PC-9 (cell line): ENCODE results near the gene BOC. TPM values are rescaled to one million over a fixed set of nuclear protein-coding genes. Genes with fewer than 3 reads are reported as not detected.

Source experiments
- BruUV-seq: library from RNA; stranded (reverse); fragments of 400-500 nt; replicated peaks from 2 replicates; lab custom pipeline; 2021; lab: Mats Ljungman, UMichigan
- CTCF ChIA-PET: fragments of 300-600 bp; sonication (Branson Sonifier 250); formaldehyde crosslinking; loops from one replicate; lab custom pipeline; 2022; ENCODE audit warnings: antibody characterized with exemption; lab: Charles Lee
- POLR2A ChIA-PET: fragments of 300-600 bp; sonication (Branson Sonifier 250); formaldehyde crosslinking; loops from one replicate; lab custom pipeline; 2022; ENCODE audit warnings: antibody characterized with exemption; ENCODE audit not compliant: unreplicated experiment; lab: Charles Lee
- DNase-seq, 2 experiments: peaks; one replicate each; pipeline versions ENCODE4 v3.0.0 to v3.0.0-alpha.2; 2015 to 2022; ENCODE audit warnings: mixed read lengths in 1 of 2
- H2AFZ ChIP-seq: fragments of 200-600 bp; sonication (generic); 2 replicates; pipeline ENCODE4 v1.8.1; 2017; ENCODE audit warnings: antibody characterized with exemption
- H3F3A ChIP-seq: fragments of 200-600 bp; sonication (generic); 2 replicates; pipeline ENCODE4 v1.8.1; 2017; ENCODE audit warnings: antibody characterized with exemption, mild to moderate bottlenecking, low read depth; ENCODE audit not compliant: insufficient read depth
- H3K27ac ChIP-seq: fragments of 200-600 bp; sonication (generic); 2 replicates; pipeline ENCODE4 v1.6.1; 2016; ENCODE audit warnings: mixed run types
- H3K27me3 ChIP-seq: fragments of 200-600 bp; sonication (generic); 2 replicates; pipeline ENCODE4 v1.6.1; 2016; ENCODE audit warnings: low read depth, mixed run types; ENCODE audit not compliant: insufficient read depth
- H3K36me3 ChIP-seq: fragments of 200-600 bp; sonication (generic); 2 replicates; pipeline ENCODE4 v1.6.1; 2016; ENCODE audit warnings: low read depth, mixed run types
- H3K4me1 ChIP-seq: fragments of 200-600 bp; sonication (generic); replicated peaks from 2 replicates; pipeline ENCODE4 v1.6.1; 2016; ENCODE audit warnings: mixed run types; ENCODE audit not compliant: insufficient read depth
- H3K4me2 ChIP-seq: fragments of 200-600 bp; sonication (generic); 2 replicates; pipeline ENCODE4 v1.6.1; 2017; ENCODE audit warnings: mixed run types
- H3K4me3 ChIP-seq: fragments of 200-600 bp; sonication (generic); 2 replicates; pipeline ENCODE4 v1.6.1; 2016; ENCODE audit warnings: mixed run types
- H3K79me2 ChIP-seq: fragments of 200-600 bp; sonication (generic); 2 replicates; pipeline ENCODE4 v1.6.1; 2017; ENCODE audit warnings: low read depth, mixed run types
- H3K9me2 ChIP-seq: fragments of 200-600 bp; sonication (generic); 2 replicates; pipeline ENCODE4 v1.8.1; 2017; ENCODE audit warnings: mild to moderate bottlenecking; ENCODE audit not compliant: insufficient read depth
- H3K9me3 ChIP-seq: fragments of 200-600 bp; sonication (generic); 2 replicates; pipeline ENCODE4 v1.8.1; 2016; ENCODE audit warnings: low read depth; ENCODE audit not compliant: insufficient read depth
- H4K20me1 ChIP-seq: fragments of 200-600 bp; sonication (generic); 2 replicates; pipeline ENCODE4 v1.8.1; 2017; ENCODE audit not compliant: insufficient read depth
- CTCF ChIP-seq: fragments of 200-600 bp; sonication (generic); conservative IDR thresholded peaks from 2 replicates; pipeline ENCODE4 v1.6.1; 2017; ENCODE audit warnings: mixed run types, antibody characterized with exemption, mild to moderate bottlenecking, moderate library complexity
- EZH2 ChIP-seq: fragments of 200-600 bp; sonication (generic); IDR thresholded peaks from 2 replicates; pipeline ENCODE4 v1.8.0; 2017; ENCODE audit warnings: antibody characterized with exemption, low read depth
- intact Hi-C: fragments of 100-400 bp; cut with micrococcal nuclease; formaldehyde crosslinking; loops from one replicate; pipeline ENCODE4 v1.10.0; 2022; ENCODE audit not compliant: unreplicated experiment
- total RNA-seq: library from RNA; stranded (reverse); gene quantifications from 2 replicates; pipeline ENCODE4 v1.2.3, GENCODE V29; 2021

Gene BOC
- total RNA-seq, 1 experiment from 2014 or later, result 3.0 TPM

GRCh38 chr3:113264283-113265131 lies 53.1 kb downstream of the BOC start:
- H3F3A ChIP-seq, result no peaks in the 10 kb centered on the region
- ChIA-PET POLR2A (no interaction called here), CTCF (no interaction called here)
- BruUV-seq, result no TSS peak
- H3K9me2 ChIP-seq, result no peaks in the 10 kb centered on the region
- no peaks in the 10 kb centered on the region for H3K9me3 ChIP-seq
- no peaks in the 10 kb centered on the region for H3K79me2 ChIP-seq
- no peaks in the 10 kb centered on the region for H4K20me1 ChIP-seq
- no peak for DNase-seq
- H2AFZ ChIP-seq, result no peak overlapping the region
- H3K27me3 ChIP-seq, result no peaks in the 10 kb centered on the region; the same call in 1 of the 2 replicates
- intact Hi-C loops, result no loop called here
- H3K36me3 ChIP-seq, result no peaks in the 10 kb centered on the region
- H3K27ac ChIP-seq, result no peak overlapping the region
- H3K4me2 ChIP-seq, result no peak overlapping the region
- TF ChIP-seq CTCF (no peak), EZH2 (no peak)
- no peaks in the 10 kb centered on the region for H3K4me1 ChIP-seq
- H3K4me3 ChIP-seq, result no peak overlapping the region

- no peaks in the 10 kb centered on the region for H3K79me2 ChIP-seq
These were observed 53.9 kb downstream of the BOC start for GRCh38 chr3:113265231-113265630.

DNA sequence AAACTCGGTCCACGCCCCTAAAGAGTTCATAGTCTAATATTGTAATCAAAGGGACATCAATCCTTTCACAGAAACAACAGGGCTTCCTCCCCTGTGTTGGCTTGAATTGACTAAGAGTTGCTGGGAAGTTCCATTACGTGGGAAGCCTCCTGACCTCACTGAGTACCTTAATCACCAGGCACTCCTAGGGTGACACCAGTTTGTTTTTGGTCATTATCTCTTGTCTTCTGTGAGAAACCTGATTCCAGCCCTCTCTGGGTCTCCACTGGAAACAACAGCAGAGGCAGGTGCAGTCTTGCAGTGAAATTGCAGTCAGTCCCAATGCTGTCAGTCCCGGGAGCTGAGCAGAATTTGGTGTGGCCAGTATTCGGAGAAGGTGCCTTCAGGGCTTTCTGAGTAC lies 55.4 kb downstream of the BOC start:
- POLR2A ChIA-PET, result no interaction called here
- intact Hi-C loops, result no loop called here
- H2AFZ ChIP-seq, result no peak overlapping the region
- no peaks in the 10 kb centered on the region for H3K36me3 ChIP-seq
- H3K27me3 ChIP-seq, result no peaks in the 10 kb centered on the region
- H3K27ac ChIP-seq, result no peak overlapping the region
- no peak overlapping the region for H3K4me2 ChIP-seq
- no peaks in the 10 kb centered on the region for H4K20me1 ChIP-seq
- CTCF ChIA-PET, result no interaction called here
- no peak for DNase-seq
- no TSS peak for BruUV-seq
- no peaks in the 10 kb centered on the region for H3F3A ChIP-seq
- H3K4me3 ChIP-seq, result no peak overlapping the region
- H3K9me2 ChIP-seq, result no peaks in the 10 kb centered on the region
- TF ChIP-seq CTCF, result no peak
- no peak for TF ChIP-seq EZH2
- no peaks in the 10 kb centered on the region for H3K4me1 ChIP-seq
- H3K9me3 ChIP-seq, result no peaks in the 10 kb centered on the region
- H3K79me2 ChIP-seq, result no peaks in the 10 kb centered on the region

More at GRCh38 chr3:113265231-113265630, 53.9 kb downstream of the BOC start:
- POLR2A ChIA-PET, result no interaction called here
- no peak for TF ChIP-seq EZH2
- no peak for TF ChIP-seq CTCF
- CTCF ChIA-PET, result interaction anchor here (0.7 kb wide), 1 partner anchor 8 kb away, joined by 3 read pairs; no protein-coding TSS in a partner anchor
- Histone ChIP-seq H3K36me3 (no peaks in the 10 kb centered on the region), H3K27me3 (no peaks in the 10 kb centered on the region; the same call in 1 of the 2 replicates), H3K9me2 (no peaks in the 10 kb centered on the region), H3F3A (no peaks in the 10 kb centered on the region), H3K4me3 (no peak overlapping the region), H3K9me3 (no peaks in the 10 kb centered on the region), H2AFZ (no peak overlapping the region), H3K4me1 (no peaks in the 10 kb centered on the region), H3K27ac (no peak overlapping the region), H3K4me2 (no peak overlapping the region), H4K20me1 (no peaks in the 10 kb centered on the region)
- intact Hi-C loops, result no loop called here
- no TSS peak for BruUV-seq
- DNase-seq, result no peak
